GM06990 (cell line): ENCODE measurements around the gene STAT3.
"Not testable (repeated sequence)": the region's sequence is repeated elsewhere in the genome, so short reads cannot be mapped to it uniquely, and the experiment has no call there.

Experiments
- DNase-seq: peaks from one replicate; pipeline ENCODE4 v3.0.0-alpha.2; 2011; ENCODE audit not compliant: insufficient read length; ENCODE audit errors: extremely low read depth
- H3K27me3 ChIP-seq: replicated peaks from 2 replicates; pipeline ENCODE4 v1.6.0; 2011; ENCODE audit warnings: low read length; ENCODE audit not compliant: control insufficient read depth, insufficient read depth
- H3K36me3 ChIP-seq: 2 replicates; pipeline ENCODE4 v1.5.1; 2011; ENCODE audit warnings: low read length; ENCODE audit not compliant: control insufficient read depth, insufficient read depth
- H3K4me3 ChIP-seq: replicated peaks from 2 replicates; pipeline ENCODE4 v1.5.1; 2011; ENCODE audit warnings: low read depth, mild to moderate bottlenecking, control low read depth, low read length
- TF ChIP-seq, protein P1 (sequence below): IDR thresholded peaks from 2 replicates; pipeline ENCODE4 v1.5.1; 2011; ENCODE audit warnings: low read length, control low read depth, mild to moderate bottlenecking, inconsistent platforms; ENCODE audit not compliant: insufficient read depth, poor library complexity, severe bottlenecking

STAT3 gene

DNA sequence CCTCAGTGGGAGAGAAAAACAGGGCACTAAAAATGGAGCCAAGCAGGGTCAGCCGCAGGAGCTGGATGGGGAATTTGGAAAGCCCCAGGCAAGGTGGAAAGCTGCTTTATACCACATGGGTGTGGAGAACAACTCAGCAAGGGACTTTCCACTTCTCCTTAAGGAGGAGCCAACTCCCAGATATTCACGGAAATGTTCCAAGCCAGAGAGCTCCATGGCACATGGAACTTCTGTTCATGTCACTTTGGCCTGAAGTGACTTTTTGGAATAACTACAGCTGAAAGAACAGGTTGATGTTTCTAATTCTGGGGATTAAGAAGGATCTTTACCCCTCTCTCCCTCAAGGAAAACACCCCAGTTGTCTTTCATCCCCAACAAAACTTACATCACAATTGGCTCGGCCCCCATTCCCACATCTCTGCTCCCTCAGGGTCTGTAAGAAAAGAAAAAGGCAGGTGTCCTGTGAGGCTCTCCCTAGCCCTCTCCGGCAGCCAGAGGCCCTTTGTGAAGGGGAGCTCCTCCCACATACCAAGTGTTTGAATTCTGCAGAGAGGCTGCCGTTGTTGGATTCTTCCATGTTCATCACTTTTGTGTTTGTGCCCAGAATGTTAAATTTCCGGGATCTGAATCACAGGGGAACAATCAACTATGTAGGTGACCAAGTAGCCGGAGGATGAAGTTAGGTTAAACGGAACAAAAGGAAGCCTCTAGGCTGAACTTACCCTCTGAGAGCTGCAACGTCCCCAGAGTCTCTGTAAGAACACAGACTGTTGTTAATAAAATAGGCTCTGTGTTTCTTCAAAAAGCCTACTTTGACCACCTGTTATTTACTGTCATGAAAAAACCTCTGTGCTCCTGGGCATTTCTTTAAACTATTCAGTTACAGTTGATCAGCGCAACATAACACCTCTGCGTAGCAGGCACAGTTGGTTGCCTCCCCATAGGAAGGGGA lies 58.9 kb downstream of the STAT3 start:
- Histone ChIP-seq H3K4me3 (no peak overlapping the region), H3K36me3 (peaks cover 16% of the 10 kb centered on the region), H3K27me3 (no peaks in the 10 kb centered on the region)
- no peak for DNase-seq
- TF ChIP-seq, protein P1, sequence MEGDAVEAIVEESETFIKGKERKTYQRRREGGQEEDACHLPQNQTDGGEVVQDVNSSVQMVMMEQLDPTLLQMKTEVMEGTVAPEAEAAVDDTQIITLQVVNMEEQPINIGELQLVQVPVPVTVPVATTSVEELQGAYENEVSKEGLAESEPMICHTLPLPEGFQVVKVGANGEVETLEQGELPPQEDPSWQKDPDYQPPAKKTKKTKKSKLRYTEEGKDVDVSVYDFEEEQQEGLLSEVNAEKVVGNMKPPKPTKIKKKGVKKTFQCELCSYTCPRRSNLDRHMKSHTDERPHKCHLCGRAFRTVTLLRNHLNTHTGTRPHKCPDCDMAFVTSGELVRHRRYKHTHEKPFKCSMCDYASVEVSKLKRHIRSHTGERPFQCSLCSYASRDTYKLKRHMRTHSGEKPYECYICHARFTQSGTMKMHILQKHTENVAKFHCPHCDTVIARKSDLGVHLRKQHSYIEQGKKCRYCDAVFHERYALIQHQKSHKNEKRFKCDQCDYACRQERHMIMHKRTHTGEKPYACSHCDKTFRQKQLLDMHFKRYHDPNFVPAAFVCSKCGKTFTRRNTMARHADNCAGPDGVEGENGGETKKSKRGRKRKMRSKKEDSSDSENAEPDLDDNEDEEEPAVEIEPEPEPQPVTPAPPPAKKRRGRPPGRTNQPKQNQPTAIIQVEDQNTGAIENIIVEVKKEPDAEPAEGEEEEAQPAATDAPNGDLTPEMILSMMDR = no peak

DNA sequence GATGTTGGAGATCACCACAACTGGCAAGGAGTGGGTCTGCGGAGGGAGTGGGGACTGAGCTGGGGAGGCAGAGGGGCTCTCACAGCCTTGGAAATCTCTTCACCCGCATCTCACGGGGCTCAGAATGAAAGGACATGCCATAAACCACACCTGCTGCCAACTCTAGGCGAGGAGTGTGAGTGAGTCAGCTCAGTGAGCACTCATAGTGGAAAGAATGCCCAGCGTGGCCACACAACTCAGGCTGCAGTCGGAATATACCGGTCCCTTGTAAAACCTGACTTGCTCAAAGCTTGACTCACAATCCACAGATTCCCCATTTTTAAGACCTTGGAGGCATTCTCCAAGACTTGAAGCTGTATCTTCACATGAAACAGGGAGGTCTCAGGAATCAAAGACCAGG lies 63.2 kb downstream of the STAT3 start:
- Histone ChIP-seq H3K27me3 (no peaks in the 10 kb centered on the region), H3K4me3 (no peak overlapping the region), H3K36me3 (peaks cover 19% of the 10 kb centered on the region)
- DNase-seq = no peak
- TF ChIP-seq, protein P1 = no peak

DNA sequence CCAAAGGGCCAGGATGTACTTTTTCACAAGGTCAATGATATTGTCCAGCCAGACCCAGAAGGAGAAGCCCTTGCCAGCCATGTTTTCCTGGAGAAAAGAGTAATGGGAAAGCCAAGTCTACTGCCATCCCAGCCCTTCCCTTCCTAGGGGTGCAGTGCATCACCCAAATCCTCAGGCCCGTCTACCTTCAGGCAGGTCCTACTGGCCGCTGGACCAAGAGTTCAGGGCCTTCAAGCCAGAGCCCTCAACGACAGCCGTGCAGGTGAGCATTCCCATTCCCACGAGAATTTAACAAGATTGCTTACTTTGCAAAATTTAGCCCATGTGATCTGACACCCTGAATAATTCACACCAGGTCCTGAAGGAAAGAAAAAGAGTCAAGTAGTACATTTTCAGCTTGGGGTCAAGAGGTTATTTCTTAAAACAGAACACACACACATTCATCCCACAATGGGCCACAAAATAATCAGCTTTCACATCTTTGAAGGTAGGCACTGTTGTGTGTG lies 64.9 kb downstream of the STAT3 start:
- Histone ChIP-seq H3K4me3 (no peak overlapping the region), H3K27me3 (no peaks in the 10 kb centered on the region), H3K36me3 (peaks cover 14% of the 10 kb centered on the region)
- TF ChIP-seq, protein P1 = no peak
- DNase-seq = no peak

DNA sequence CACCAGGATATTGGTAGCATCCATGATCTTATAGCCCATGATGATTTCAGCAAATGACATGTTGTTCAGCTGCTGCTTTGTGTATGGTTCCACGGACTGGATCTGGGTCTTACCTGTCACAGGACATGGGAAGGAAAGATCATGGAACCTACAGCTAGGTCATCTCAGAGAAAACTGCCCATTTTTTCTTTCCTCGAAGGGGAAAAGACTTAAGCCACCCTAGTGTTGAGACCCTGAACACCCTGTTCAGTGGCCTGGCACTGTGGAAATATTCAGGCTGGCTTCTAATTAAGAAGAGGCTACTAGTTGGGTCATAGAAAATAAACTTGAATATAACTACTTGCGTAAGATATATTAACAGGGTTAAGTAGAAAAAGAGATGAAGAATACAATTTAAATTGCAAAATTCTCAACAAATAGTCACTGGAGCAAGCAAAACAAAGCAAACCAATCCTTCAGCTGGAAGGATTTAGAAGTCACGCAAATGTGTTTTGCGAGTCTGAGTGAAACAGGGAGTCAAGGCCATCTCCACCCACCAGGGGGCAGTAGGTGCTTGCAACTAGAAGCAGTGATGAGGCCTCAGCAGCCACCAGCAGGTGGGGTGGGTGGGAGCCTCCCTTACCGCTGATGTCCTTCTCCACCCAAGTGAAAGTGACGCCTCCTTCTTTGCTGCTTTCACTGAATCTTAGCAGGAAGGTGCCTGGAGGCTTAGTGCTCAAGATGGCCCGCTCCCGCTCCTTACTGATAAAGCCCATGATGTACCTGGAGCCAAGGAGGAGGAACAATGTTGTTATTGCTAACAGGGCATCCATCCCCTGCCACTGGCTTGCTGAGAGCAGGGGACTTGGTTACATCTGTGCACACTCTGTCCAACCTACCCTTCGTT lies 65.6 kb downstream of the STAT3 start:
- H3K4me3 ChIP-seq = no peak overlapping the region
- peak; percentile 68 for DNase-seq
- H3K36me3 ChIP-seq = peaks cover 14% of the 10 kb centered on the region
- TF ChIP-seq, protein P1 = peak; percentile 99
- H3K27me3 ChIP-seq = no peaks in the 10 kb centered on the region

DNA sequence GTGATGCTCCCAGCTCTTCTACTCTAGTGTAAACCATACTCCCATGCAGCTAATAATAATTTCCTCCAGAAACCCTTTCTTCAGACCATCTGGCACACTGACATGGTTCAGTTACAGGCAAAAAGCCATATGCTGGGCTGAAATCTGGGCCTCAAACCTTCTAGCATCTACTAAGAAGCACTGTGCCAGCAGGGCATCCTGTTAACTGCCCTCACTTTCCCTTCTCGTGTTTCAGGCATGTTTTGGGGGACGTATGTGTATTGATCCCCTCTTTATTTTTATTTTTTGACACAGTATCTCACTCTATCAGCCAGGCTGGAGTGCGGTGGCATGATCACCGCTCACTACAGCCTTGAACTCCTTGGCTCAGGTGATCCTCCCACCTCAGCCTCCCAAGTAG lies 66.7 kb downstream of the STAT3 start:
- no peak for DNase-seq
- H3K36me3 ChIP-seq = peaks cover 16% of the 10 kb centered on the region
- TF ChIP-seq, protein P1 = no peak
- no peak overlapping the region for H3K4me3 ChIP-seq
- no peaks in the 10 kb centered on the region for H3K27me3 ChIP-seq

DNA sequence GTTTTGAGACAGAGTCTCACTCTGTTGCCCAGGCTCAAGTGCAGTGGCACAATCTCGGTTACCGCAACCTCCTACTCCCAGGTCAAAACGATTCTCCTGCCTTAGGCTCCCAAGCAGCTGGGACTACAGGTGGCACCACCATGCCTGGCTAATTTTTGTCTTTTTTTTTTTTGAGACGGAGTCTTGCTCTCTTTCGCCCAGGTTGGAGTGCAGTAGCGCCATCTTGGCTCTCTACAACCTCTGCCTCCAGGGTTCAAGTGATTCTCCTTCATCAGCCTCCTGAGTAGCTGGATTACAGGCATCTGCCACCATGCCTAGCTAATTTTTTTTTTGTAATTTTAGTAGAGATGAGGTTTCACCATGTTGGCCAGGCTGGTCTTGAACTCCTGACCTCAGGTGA lies 70.3 kb downstream of the STAT3 start:
- DNase-seq, H3K4me3 ChIP-seq, H3K27me3 ChIP-seq: not testable (repeated sequence)
- H3K36me3 ChIP-seq = peaks cover 16% of the 10 kb centered on the region
